ENCODE measurements around the gene AVPR2.

Gene AVPR2

GRCh38 chrX:153900831-153901752, 3.4 kb upstream of the AVPR2 start:
- no peak for TF ChIP-seq CTCF (IDR thresholded peaks at IDR 0.05; ENCODE audit: borderline replicate concordance, insufficient read depth, low read depth, low read length)
- H3K4me3 ChIP-seq (ENCODE audit: low read depth, low read length): no peak overlapping the region

GRCh38 chrX:153901753-153902140, 2.7 kb upstream of the AVPR2 start:
- no peak for TF ChIP-seq CTCF (IDR thresholded peaks at IDR 0.05; ENCODE audit: borderline replicate concordance, insufficient read depth, low read depth, low read length)
- no peak overlapping the region for H3K4me3 ChIP-seq (ENCODE audit: low read depth, low read length)

- TF ChIP-seq CTCF (IDR thresholded peaks at IDR 0.05; ENCODE audit: borderline replicate concordance, insufficient read depth, low read depth, low read length): no peak
- no peak overlapping the region for H3K4me3 ChIP-seq (ENCODE audit: low read depth, low read length)
Observed at GRCh38 chrX:153902385-153902784, 2.1 kb upstream of the AVPR2 start.

- TF ChIP-seq CTCF (IDR thresholded peaks at IDR 0.05; ENCODE audit: borderline replicate concordance, insufficient read depth, low read depth, low read length): no peak
Observed at GRCh38 chrX:153903238-153903980, 1.1 kb upstream of the AVPR2 start.

GRCh38 chrX:153905481-153906095, 1.1 kb downstream of the AVPR2 start:
- TF ChIP-seq CTCF (IDR thresholded peaks at IDR 0.05; ENCODE audit: borderline replicate concordance, insufficient read depth, low read depth, low read length): no peak
- no peak overlapping the region for H3K4me3 ChIP-seq (ENCODE audit: low read depth, low read length)

More at GRCh38 chrX:153903238-153903980, 1.1 kb upstream of the AVPR2 start:
- no peak overlapping the region for H3K4me3 ChIP-seq (ENCODE audit: low read depth, low read length)

- H3K4me3 ChIP-seq (ENCODE audit: low read depth, low read length): no peak overlapping the region
- TF ChIP-seq CTCF (IDR thresholded peaks at IDR 0.05; ENCODE audit: borderline replicate concordance, insufficient read depth, low read depth, low read length): no peak
Observed at GRCh38 chrX:153906126-153906917, 1.8 kb downstream of the AVPR2 start.

Data from GM12875 (cell line).